Jurkat, Clone E6-1 (cell line): Measurements from ENCODE around the gene CCDC97.
"Not testable (repeated sequence)": the region's sequence is repeated elsewhere in the genome, so short reads cannot be mapped to it uniquely, and the experiment has no call there.

Source experiments
- DNase-seq: peaks from one replicate; pipeline ENCODE4 v3.0.0-alpha.2; 2011; ENCODE audit warnings: low read depth, low spot score
- H3K4me3 ChIP-seq: 2 replicates; pipeline ENCODE4 v1.5.1; 2011; ENCODE audit warnings: mild to moderate bottlenecking, low read length, control low read depth, moderate library complexity

The CCDC97 gene

DNA sequence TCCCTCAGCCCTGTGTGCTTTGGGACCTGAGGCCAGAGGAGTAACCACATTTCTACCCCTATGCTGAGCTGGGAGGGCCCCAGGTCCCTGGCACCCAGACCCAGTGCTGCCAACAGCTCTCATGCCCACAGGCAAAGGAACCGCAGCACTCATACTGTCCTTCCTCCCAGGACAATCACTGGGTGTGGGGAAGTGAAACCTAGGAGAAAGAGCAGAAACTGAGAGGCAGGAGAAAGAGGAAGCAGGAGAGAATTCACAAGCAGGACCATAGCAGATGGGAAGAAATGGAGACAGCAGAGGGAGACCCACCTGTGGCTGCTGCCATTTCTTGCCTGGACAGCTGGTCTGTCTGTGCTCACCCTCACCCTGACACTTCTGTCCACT is 18.9 kb downstream of the CCDC97 start:
- no peak for DNase-seq
- no peak overlapping the region for H3K4me3 ChIP-seq

- DNase-seq: no peak
These were observed 20.5 kb downstream of the CCDC97 start for GRCh38 chr19:41330481-41330880.

DNA sequence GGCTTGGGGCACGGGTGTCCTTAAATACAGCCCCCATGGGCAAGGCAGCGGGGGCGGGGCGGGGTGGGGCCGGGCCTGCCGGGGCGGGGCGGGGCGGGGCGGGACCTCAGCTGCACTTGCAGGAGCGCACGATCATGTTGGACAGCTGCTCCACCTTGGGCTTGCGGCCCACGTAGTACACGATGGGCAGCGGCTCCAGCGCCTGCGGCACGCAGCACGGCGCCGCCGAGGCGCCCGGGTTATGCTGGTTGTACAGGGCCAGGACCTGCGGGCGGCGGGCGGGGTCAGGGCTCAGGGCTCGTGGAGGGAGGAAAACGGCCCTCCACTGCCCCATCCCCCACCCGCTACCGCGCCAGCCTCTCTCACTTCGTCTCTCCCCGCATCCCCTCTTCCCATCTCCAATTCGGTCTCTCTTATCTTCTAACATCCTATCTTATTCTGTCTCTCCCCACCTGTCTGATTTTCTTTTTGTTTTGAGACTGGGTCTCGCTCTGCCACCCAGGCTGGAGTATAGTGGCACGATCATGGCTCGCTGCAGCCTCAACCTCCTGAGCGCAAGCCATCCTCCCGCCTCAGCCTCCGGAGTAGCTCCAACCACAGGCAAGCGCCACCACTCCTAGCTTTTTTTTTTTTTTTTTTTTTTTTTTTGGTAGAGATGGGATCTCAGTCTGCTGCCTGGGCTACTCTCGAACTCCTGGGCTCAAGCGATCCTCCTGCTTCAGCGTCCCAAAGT is 21.1 kb downstream of the CCDC97 start:
- no peak for DNase-seq
- H3K4me3 ChIP-seq: no peak overlapping the region

More at GRCh38 chr19:41330481-41330880, 20.5 kb downstream of the CCDC97 start:
- H3K4me3 ChIP-seq: no peak overlapping the region

DNA sequence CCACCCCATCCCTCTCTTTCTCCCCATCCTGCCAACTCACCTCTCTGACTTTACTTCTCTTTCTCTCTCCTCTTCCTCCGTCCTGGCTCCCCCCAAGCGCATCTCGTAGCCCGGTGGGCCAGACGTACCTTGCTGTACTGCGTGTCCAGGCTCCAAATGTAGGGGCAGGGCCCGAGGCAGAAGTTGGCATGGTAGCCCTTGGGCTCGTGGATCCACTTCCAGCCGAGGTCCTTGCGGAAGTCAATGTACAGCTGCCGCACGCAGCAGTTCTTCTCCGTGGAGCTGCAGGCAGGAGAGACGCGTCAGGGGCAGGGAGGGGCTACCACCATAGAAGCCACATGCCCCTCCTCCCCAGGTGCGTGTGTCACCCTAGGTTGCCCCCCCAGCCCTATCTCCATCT is 22.0 kb downstream of the CCDC97 start:
- DNase-seq: no peak
- H3K4me3 ChIP-seq: no peak overlapping the region

DNA sequence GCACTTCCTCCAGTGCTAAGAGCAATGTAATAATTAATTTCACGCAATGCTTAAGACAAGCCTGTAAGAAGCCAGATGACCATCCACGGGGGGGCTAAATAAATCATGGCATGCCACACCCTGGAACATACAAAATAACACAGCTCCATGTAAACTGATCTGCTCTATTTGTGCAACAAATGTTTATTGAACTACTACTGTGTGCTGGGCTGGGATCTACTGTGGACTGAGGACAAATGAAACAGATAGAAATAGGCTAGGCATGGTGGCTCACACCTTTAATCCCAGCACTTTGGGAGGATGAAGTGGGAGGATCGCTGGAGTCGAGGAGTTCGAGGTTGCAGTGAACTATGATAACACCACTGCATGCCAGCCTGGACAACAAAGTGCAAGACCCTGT is 22.5 kb downstream of the CCDC97 start:
- no peak overlapping the region for H3K4me3 ChIP-seq
- DNase-seq: no peak

- no peak for DNase-seq
- no peak overlapping the region for H3K4me3 ChIP-seq
These were observed 24.8 kb downstream of the CCDC97 start for GRCh38 chr19:41334793-41335192.

- DNase-seq: no peak
- H3K4me3 ChIP-seq: no peak overlapping the region
These were observed 25.5 kb downstream of the CCDC97 start for GRCh38 chr19:41335467-41335866.

DNA sequence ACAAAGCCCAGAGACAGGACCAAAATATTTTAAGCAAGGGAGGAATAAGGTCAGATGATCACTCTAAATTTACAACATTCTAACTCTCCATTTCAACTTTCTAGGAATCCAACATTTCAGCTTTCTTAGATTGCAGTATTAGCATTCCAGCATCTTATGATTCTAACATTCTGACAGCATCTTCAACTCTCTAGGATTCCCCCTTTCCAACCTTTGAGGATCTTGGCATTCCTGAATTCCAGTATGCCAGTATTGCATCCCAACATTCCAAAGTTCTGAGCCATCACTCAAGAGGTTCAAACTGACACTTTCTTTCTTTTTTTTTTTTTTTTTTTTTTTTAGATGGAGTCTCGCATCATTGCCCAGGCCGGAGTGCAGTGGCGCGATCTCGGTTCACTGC is 30.0 kb downstream of the CCDC97 start:
- no peak for DNase-seq
- H3K4me3 ChIP-seq: no peak overlapping the region

DNA sequence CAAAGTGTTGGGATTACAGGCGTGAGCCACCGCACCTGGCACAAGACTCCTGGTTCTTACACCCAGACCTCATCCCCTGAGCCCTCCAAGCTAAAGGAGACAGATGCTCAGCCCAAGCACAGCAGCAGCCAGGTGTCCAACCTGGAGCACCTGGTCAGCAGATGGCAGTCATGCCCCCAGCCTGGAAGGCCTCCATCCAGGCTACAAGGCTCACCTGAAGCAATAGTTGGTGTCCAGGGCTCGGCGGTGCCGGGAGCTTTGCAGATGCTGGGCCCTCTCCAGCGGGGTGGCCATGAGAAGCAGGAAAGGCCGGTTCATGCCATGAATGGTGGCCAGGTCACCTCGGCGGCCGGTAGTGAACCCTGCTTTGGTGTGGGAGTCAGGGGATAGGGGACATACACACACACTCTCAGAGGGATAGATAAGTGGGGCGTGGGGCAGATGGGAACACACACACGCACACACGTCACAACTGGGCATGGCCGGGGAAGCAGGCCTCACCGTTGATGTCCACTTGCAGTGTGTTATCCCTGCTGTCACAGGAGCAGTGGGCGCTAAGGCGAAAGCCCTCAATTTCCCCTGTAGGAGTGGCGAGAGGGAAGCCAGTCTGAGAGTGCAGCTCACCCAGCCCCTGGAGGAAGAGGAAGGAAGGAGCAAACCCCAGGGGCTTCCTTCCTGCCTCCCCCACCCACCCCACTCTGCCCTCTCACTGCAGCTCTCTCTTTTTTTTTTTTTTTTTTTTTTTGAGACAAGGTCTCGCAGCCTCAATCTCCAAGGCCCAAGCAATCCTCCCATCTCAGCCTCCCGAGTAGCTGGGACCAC is 31.9 kb downstream of the CCDC97 start:
- no peak overlapping the region for H3K4me3 ChIP-seq
- no peak for DNase-seq

GRCh38 chr19:41344162-41344561 is 34.2 kb downstream of the CCDC97 start:
- H3K4me3 ChIP-seq: no peak overlapping the region
- no peak for DNase-seq

DNA sequence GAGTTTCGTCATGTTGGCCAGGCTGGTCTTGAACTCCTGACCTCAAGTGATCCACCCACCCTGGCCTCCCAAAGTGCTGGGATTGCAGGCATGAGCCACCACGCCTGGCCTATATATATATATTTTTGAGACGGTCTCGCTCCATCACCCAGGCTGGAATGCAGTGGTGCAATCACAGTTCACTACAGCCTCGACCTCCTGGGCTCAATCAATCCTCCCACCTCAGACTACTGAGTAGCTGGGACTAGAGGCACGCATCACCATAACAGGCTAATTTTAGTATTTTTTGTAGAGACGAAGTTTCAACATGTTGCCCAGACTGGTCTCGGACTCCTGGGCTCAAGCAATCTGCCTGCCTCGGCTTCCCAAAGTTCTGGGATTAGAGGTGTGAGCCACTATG is 36.9 kb downstream of the CCDC97 start:
- not testable (repeated sequence) for DNase-seq, H3K4me3 ChIP-seq

DNA sequence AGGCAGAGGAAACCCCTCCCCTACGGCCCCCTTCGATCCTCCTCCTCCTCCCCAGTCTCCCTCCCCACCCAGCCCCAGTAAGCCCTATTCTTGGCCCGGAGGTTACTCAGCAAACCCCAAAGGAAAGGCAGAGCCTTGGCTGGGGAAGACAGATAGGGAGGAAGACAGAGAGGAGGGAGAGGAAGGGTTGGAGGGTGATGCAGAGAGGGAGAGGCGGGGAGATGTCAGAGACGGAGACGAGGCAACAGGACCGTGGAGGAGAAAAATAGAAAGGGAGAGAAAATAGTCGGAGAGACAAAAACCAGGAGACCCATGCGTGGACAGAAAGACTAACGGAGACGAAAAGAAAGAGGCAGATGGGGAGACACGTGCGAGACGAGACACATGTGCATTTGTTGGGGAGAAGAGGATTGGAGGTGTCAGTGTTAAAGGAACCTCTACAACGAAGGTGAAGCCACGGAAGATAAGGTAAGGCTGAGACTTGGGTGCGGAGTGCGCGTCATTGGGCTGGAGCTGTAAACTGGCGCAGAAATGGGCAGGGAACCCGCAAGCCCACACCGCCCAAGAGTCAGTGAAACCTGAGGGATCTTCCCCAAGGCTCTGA is 40.9 kb downstream of the CCDC97 start:
- DNase-seq: no peak
- H3K4me3 ChIP-seq: no peak overlapping the region

DNA sequence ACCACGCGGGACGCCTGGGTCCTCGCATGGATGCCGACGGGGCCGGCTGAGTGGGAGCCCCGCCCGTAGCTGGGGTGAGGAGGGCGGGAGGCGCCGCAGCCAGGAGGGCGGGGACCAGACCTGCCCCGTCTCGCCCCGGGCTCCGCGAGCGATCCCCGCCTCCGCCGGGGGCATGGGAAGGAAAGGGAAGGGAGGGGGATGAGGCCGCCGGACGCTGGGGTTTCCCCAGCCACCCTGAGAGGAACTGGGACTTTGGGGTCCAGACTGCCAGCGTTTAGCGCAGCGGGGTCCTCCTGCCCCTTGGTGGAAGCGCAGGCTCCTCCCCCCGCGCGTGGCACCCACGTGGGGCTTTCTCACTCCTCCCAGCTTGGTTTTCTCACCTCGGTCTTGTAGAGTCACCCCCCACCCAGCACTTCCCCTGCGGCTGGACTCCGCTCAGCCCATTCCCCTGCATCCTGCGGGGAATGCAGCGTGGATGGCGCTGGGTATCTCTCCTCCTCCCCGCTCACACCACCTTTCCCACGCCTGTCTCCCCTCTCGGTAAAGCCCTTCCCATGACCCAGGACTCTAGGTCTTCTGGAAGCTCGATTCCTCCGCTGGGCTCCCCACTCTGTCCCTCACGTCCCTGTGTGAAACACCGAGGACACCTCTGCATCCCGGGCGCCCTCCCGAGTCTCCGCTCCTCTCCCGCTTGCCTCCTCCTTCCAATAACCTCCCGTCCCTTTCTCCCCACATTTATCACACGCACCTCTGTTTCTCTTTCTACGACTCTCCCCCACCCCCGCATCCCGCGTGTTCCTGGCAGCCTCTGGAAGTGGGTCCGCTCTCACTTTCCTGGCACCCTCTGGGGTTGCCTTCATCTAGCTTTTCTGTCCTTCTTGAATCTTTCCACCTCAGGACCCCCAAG is 41.6 kb downstream of the CCDC97 start:
- DNase-seq: no peak
- H3K4me3 ChIP-seq: peak overlapping the region; percentile 81

DNA sequence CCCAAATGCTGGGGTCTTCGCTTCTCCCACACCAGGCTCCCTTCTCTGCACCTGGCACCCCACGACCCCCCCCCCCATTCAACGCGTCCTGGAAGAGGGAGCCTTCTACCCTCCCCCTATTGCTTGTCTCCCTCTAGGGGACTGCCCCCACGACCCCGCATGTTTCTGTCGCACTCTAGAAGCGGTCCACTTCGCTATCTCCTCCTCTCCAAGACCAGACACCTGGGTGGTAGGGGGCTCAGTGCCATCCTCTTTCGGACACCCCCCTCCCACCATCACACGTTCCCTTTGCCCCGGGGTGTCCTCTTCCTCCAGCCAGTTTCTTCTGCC is 42.3 kb downstream of the CCDC97 start:
- DNase-seq: no peak
- peak overlapping the region; percentile 81 for H3K4me3 ChIP-seq

- no peak for DNase-seq
- H3K4me3 ChIP-seq: peak overlapping the region; percentile 81
These were observed 42.9 kb downstream of the CCDC97 start for GRCh38 chr19:41352609-41353465.

DNA sequence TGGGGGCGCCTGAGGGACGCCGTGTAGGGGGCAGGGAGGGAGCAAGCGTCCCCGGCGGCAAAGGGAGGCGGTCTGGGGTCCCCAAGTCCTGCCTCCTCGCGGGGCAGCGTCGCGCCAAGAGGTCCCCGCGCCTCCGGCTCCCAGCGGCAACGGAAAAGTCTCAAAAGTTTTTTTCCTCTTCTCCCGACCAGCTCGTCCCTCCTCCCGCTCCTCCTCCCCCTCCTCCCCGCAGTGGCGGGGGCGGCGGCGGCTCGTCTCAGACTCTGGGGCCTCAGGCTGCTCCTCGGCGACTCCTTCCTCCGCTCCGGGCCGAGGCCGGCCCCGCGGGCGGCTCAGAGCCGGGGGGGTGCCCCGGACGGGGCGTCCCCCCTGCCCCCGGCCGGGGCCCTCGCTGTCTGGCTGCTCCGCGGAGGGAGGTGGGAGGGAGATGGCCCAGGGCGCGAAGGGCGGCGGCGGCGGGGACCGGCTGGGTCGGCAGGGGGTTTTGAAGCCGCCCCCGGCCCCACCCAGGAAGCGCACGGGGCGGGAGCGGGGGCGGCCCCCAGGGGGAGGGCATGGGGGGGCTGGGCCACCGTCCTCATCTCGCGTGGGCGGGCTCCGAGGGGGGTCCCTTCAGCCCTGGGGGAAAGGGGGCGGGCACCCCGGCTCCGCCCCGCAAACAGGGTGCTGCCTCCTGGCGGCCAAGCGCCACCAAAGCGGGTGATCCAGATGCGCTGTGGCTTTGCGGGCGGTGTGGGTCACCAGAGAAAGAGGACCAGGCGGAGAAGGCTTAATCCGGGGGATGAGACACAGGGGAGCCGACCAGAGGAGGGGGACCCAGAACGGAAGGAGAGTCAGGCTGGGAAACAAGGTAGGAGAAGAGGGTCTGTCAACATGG is 43.7 kb downstream of the CCDC97 start, which contains the start of gene TGFB1:
Gene TGFB1 (minus strand): TSS at position 457 of the 877 bp plus-strand sequence. CDS start 878 bp downstream, outside the sequence.
- H3K4me3 ChIP-seq: peak within 1 kb of the TSS; percentile 81
- DNase-seq: peak; percentile 79

DNA sequence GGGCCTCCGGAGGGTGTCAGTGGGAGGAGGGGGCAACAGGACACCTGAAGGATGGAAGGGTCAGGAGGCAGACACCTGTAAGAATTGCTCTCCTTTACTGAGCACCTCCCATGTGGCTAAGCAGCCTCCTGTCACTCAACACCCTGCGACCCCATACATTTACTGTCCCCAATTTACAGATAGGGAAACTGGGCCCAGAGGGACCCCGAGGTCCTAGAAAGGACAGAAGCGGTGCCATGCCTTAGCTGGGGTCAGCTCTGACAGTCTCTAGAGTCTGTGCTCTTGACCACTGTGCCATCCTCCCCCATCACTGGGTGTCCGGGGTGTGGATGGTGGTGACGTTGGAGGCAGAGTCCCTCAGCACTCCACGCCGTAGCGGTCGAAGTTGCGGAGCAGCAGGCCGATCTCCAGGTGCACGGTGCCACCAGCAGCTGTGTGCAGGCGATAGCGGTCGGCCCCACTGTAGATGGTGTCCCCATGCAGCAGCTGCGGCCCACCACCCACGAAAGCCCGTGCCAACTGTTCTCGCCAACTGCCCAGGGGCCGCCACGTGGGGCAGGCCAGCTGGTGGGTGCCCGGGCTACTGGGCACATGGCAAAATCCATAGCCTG is 44.5 kb downstream of the CCDC97 start:
- H3K4me3 ChIP-seq: peak overlapping the region; percentile 49
- no peak for DNase-seq
